ENCODE measurements around the gene EIF3D.
A peak's percentile ranks its signal among the peaks of the same experiment; 100 is the strongest.

Gene EIF3D

GRCh38 chr22:36461665-36462649, 67.0 kb downstream of the EIF3D start:
- ATAC-seq: peak; percentile 81
- TF ChIP-seq ESRRG (CRISPR knock-in tag; IDR thresholded peaks at IDR 0.05): 0 out of 2 replicates have a peak, but pooled peaks have one; percentile 9
- 0 out of 2 replicates have a peak, but pooled peaks have one; percentile 12 for TF ChIP-seq ISL1 (CRISPR knock-in tag; IDR thresholded peaks at IDR 0.05)
- TF ChIP-seq ZFP3 (CRISPR knock-in tag; IDR thresholded peaks at IDR 0.05): peak; percentile 44; the same call in 1 of the 2 replicates
- TF ChIP-seq PPARA (CRISPR knock-in tag; IDR thresholded peaks at IDR 0.05; ENCODE audit: borderline replicate concordance): no peak
- peak; percentile 56; the same call in 1 of the 2 replicates for TF ChIP-seq SNAI2 (CRISPR knock-in tag; IDR thresholded peaks at IDR 0.05)

Measured in SK-N-SH treated with all-trans-retinoic acid at 6 μM for 48 hours (cell line).